Tibial nerve (tissue), 3 donors: ENCODE data around the gene CCDC15.

Source experiments
- CTCF ChIP-seq, 5 experiments: fragments of 200-600 bp in 3 of 5; fragments of 450-650 bp in 2 of 5; sonication (generic) in 3 of 5; IDR thresholded peaks; one replicate each; pipeline ENCODE4 v1.5.1; 2016 to 2019; ENCODE audit warnings: antibody characterized with exemption in 5 of 5, mild to moderate bottlenecking in 3 of 5, moderate library complexity in 2 of 5
- POLR2A ChIP-seq, 2 donors: fragments of 450-650 bp; IDR thresholded peaks; one replicate each; pipeline ENCODE4 v1.6.1; 2017; ENCODE audit warnings: antibody characterized with exemption in 2 of 2, mild to moderate bottlenecking in 2 of 2, moderate library complexity in 2 of 2

DNA sequence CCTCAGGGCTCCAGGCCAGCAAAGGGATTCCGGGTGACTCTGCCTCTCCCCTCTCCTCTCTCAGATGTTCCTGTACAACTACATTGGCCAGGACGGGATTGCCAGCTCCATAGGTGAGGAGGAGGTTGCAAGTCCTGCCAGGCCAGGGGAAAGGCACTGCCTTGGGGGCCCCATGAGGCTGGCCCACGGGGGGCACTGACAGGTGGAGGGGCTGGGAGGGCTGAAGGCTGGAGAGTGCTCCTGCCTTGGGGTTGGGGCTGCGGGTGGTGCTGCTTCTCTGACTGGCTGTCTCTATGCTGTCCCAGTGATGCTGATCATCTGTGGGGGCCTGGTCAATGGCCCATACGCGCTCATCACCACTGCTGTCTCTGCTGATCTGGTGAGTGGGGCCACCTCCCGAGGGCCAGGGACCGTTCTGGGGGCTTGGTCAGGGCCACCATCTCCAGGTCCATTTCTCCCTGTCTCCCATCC lies 130.8 kb downstream of the CCDC15 start:
- no peak for TF ChIP-seq CTCF (IDR thresholded peaks at IDR 0.05)
- TF ChIP-seq POLR2A (IDR thresholded peaks at IDR 0.05) = no peak
